ENCODE measurements around the gene CD320.
"Not testable (repeated sequence)": the region's sequence is repeated elsewhere in the genome, so short reads cannot be mapped to it uniquely, and the experiment has no call there.

Gene CD320

GRCh38 chr19:8357007-8357521, 48.9 kb upstream of the CD320 start:
- TF ChIP-seq IKZF3 (tag by site-specific recombination; IDR thresholded peaks at IDR 0.05), result no peak
- TF ChIP-seq ZXDB (tag by site-specific recombination; IDR thresholded peaks at IDR 0.05), result peak; percentile 32; the same call in 1 of the 2 replicates
- TF ChIP-seq FEZF1 (tag by site-specific recombination; IDR thresholded peaks at IDR 0.05), result 0 out of 2 replicates have a peak, but pooled peaks have one; percentile 22
- Histone ChIP-seq H3K9me3 (ENCODE audit: control insufficient read depth, insufficient read depth, low read depth, low read length) (no peaks in the 10 kb centered on the region), H3K4me3 (ENCODE audit: low read depth, low read length) (no peak overlapping the region), H3K36me3 (ENCODE audit: control insufficient read depth in 2 of 2, insufficient read depth in 1 of 2, low read length in 2 of 2) (no peaks in the 10 kb centered on the region), H3K4me1 (ENCODE audit: control insufficient read depth, insufficient read depth, low read length) (peaks cover 4% of the 10 kb centered on the region), H3K27ac (ENCODE audit: extremely low read depth, low read depth, low read length) (no peak overlapping the region)
- ChIA-PET CTCF (interaction anchor here (1.2 kb wide), 1 partner anchor 40 kb away, joined by 3 read pairs; no protein-coding TSS in a partner anchor), POLR2A (interaction anchor here (0.6 to 1.2 kb wide), 3 partner anchors 40 to 214 kb away, joined by 3 to 4 read pairs (median 3); partner anchors contain the start of gene HNRNPM)

DNA sequence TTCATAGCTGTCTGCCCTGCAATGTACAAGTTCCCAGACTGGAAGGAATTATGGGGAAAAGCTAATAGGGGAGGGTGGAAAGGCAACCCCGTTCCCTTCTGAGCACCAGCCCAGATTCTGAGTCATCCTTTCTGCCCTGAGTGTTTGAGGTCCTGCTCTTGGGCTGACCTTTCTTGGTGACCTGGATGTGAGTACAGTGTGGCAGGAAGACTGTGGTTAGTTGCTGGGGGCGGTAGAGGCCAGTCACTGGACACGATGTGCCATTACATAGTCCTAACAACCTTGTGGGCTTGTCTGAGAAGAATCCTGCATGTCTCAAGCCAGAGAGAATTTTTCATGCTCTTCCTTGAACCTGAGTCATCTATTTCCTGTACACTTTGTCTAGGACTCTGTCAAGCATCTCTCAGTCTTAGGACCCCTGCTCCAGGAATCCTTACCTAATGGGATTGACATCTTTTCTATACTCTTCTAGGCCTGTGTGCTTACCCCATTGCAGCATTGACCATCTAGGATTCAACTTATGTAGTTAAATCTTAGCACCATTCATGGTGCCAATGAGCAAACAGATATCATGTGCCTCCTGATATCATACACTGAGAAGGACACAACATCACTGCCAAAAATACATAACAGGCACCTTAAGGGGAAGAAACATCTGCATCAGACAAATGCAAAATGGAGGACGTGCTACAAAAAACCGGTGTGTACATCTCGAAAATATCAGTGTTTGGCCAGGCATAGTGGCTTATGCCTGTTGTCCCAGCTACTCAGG, 47.7 kb upstream of the CD320 start:
- Histone ChIP-seq H3K36me3 (ENCODE audit: control insufficient read depth in 2 of 2, insufficient read depth in 1 of 2, low read length in 2 of 2) (no peaks in the 10 kb centered on the region), H3K4me1 (ENCODE audit: control insufficient read depth, insufficient read depth, low read length) (no peaks in the 10 kb centered on the region), H3K9me3 (ENCODE audit: control insufficient read depth, insufficient read depth, low read depth, low read length) (no peaks in the 10 kb centered on the region), H3K27ac (ENCODE audit: extremely low read depth, low read depth, low read length) (no peak overlapping the region), H3K4me3 (ENCODE audit: low read depth, low read length) (no peak overlapping the region)
- POLR2A ChIA-PET, result interaction anchor here (1.2 to 1.3 kb wide), 3 partner anchors 34 to 43 kb away, joined by 3 to 6 read pairs (median 3); partner anchors contain the start of genes RAB11B and RPS28
- no peak for TF ChIP-seq EGR2 (tag by site-specific recombination; IDR thresholded peaks at IDR 0.05; ENCODE audit: low read depth)
- peak; percentile 63; the same call in 1 of the 2 replicates for TF ChIP-seq TRIM28 (IDR thresholded peaks at IDR 0.05; ENCODE audit: borderline replicate concordance, low read length)
- peak; percentile 52 for TF ChIP-seq SETDB1 (IDR thresholded peaks at IDR 0.05; ENCODE audit: insufficient read length, low read length)
- TF ChIP-seq ZNF571 (tag by site-specific recombination; IDR thresholded peaks at IDR 0.05), result no peak
- no peak for TF ChIP-seq ZNF223 (tag by site-specific recombination; IDR thresholded peaks at IDR 0.05)
- no peak for TF ChIP-seq KLF10 (tag by site-specific recombination; IDR thresholded peaks at IDR 0.05)
- no peak for TF ChIP-seq ZNF747 (tag by site-specific recombination; IDR thresholded peaks at IDR 0.05)
- no peak for TF ChIP-seq ZNF549 (tag by site-specific recombination; IDR thresholded peaks at IDR 0.05)
- no peak for TF ChIP-seq ZNF324 (tag by site-specific recombination; IDR thresholded peaks at IDR 0.05)
- CTCF ChIA-PET, result interaction anchor here (0.6 to 4.7 kb wide), 13 partner anchors 12 to 844 kb away, joined by 3 to 57 read pairs (median 6); partner anchors contain the start of genes MARCHF2 and RAB11B

DNA sequence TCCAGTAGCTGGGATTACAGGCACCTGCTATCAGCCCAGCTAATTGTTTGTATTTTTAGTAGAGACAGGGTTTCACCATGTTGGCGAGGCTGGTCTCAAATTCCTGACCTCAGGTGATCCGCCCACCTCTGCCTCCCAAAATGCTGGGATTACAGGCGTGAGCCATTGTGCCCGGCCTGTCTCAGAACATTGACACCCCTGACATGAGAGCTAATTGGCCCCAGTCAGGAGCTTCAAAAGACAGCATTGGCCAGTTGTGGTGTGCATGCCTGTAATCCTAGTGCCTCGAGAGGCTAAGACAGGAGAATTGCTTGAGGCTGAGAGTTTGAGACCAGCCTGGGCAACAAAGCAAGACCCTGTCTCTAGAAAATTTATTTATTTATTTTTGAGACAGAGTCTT, 44.7 kb upstream of the CD320 start:
- H3K27ac ChIP-seq (ENCODE audit: extremely low read depth, low read depth, low read length); H3K36me3 ChIP-seq (ENCODE audit: control insufficient read depth in 2 of 2, insufficient read depth in 1 of 2, low read length in 2 of 2); H3K4me1 ChIP-seq (ENCODE audit: control insufficient read depth, insufficient read depth, low read length); H3K4me3 ChIP-seq (ENCODE audit: low read depth, low read length); H3K9me3 ChIP-seq (ENCODE audit: control insufficient read depth, insufficient read depth, low read depth, low read length): not testable (repeated sequence)
- POLR2A ChIA-PET, result interaction anchor here (0.6 to 2.6 kb wide), 6 partner anchors 9 to 153 kb away, joined by 3 to 24 read pairs (median 4); partner anchors contain the start of genes NDUFA7, RAB11B and RPS28
- peak; percentile 48; the same call in 1 of the 2 replicates for TF ChIP-seq ZFHX2 (tag by site-specific recombination; conservative IDR thresholded peaks at IDR 0.05)
- peak; percentile 71 for TF ChIP-seq ZNF121 (tag by site-specific recombination; IDR thresholded peaks at IDR 0.05)
- peak; percentile 57 for TF ChIP-seq SP2 (tag by site-specific recombination; IDR thresholded peaks at IDR 0.05)
- TF ChIP-seq EGR2 (tag by site-specific recombination; IDR thresholded peaks at IDR 0.05; ENCODE audit: low read depth), result peak; percentile 47; the same call in 1 of the 2 replicates
- TF ChIP-seq ZNF362 (tag by site-specific recombination; IDR thresholded peaks at IDR 0.05), result 0 out of 2 replicates have a peak, but pooled peaks have one; percentile 6
- CTCF ChIA-PET, result interaction anchor here (0.6 to 4.7 kb wide), 28 partner anchors 8 to 745 kb away, joined by 3 to 87 read pairs (median 6); partner anchors contain the start of genes HNRNPM, MARCHF2 and RAB11B
